ENCODE results near the gene RUBCNL.
"Not testable (repeated sequence)": the region's sequence is repeated elsewhere in the genome, so short reads cannot be mapped to it uniquely, and the experiment has no call there.

Gene RUBCNL

GRCh38 chr13:46377554-46377953, 9.5 kb downstream of the RUBCNL start:
- Histone ChIP-seq H3K79me2 (ENCODE audit: control insufficient read depth, low read length) (peaks cover 88% of the 10 kb centered on the region), H3K4me3 (ENCODE audit: low read length) (peak overlapping the region; percentile 61)
- TF ChIP-seq EZH2phosphoT487 (IDR thresholded peaks at IDR 0.05; ENCODE audit: borderline replicate concordance, low read length): no peak
- TF ChIP-seq, protein P1, sequence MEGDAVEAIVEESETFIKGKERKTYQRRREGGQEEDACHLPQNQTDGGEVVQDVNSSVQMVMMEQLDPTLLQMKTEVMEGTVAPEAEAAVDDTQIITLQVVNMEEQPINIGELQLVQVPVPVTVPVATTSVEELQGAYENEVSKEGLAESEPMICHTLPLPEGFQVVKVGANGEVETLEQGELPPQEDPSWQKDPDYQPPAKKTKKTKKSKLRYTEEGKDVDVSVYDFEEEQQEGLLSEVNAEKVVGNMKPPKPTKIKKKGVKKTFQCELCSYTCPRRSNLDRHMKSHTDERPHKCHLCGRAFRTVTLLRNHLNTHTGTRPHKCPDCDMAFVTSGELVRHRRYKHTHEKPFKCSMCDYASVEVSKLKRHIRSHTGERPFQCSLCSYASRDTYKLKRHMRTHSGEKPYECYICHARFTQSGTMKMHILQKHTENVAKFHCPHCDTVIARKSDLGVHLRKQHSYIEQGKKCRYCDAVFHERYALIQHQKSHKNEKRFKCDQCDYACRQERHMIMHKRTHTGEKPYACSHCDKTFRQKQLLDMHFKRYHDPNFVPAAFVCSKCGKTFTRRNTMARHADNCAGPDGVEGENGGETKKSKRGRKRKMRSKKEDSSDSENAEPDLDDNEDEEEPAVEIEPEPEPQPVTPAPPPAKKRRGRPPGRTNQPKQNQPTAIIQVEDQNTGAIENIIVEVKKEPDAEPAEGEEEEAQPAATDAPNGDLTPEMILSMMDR (IDR thresholded peaks at IDR 0.05; ENCODE audit: low read depth, low read length, poor library complexity, severe bottlenecking): no peak

GRCh38 chr13:46374710-46375109, 12.3 kb downstream of the RUBCNL start:
- Histone ChIP-seq H3K4me1 (ENCODE audit: control insufficient read depth, low read length) (peaks cover 100% of the 10 kb centered on the region), H3F3A (ENCODE audit: control insufficient read depth, insufficient read depth) (peaks cover 36% of the 10 kb centered on the region), H3K4me3 (ENCODE audit: low read length) (peak overlapping the region; percentile 59), H3K9me3 (ENCODE audit: control insufficient read depth, insufficient read depth, low read length) (no peaks in the 10 kb centered on the region), H3K27ac (ENCODE audit: low read depth, low read length) (peak overlapping the region; percentile 95), H3K27me3 (ENCODE audit: control insufficient read depth, low read length) (no peaks in the 10 kb centered on the region), H3K9me2 (replicated peaks; ENCODE audit: control insufficient read depth, low read length) (no peaks in the 10 kb centered on the region), H3K36me3 (ENCODE audit: control insufficient read depth, low read length) (peaks cover 92% of the 10 kb centered on the region), H3K79me2 (ENCODE audit: control insufficient read depth, low read length) (peaks cover 92% of the 10 kb centered on the region), H3K4me2 (ENCODE audit: low read length) (peak overlapping the region; percentile 82), H4K20me1 (ENCODE audit: control insufficient read depth, insufficient read depth, low read depth, low read length) (no peaks in the 10 kb centered on the region)
- no peak for TF ChIP-seq EZH2phosphoT487 (IDR thresholded peaks at IDR 0.05; ENCODE audit: borderline replicate concordance, low read length)
- TF ChIP-seq, protein P1 (IDR thresholded peaks at IDR 0.05; ENCODE audit: low read depth, low read length, poor library complexity, severe bottlenecking): no peak

More at GRCh38 chr13:46377554-46377953, 9.5 kb downstream of the RUBCNL start:
- peak overlapping the region; percentile 95 for H3K27ac ChIP-seq (ENCODE audit: low read depth, low read length)
- no peaks in the 10 kb centered on the region for H4K20me1 ChIP-seq (ENCODE audit: control insufficient read depth, insufficient read depth, low read depth, low read length)
- H3K4me2 ChIP-seq (ENCODE audit: low read length): peak overlapping the region; percentile 82
- H3K9me3 ChIP-seq (ENCODE audit: control insufficient read depth, insufficient read depth, low read length): no peaks in the 10 kb centered on the region
- H3K4me1 ChIP-seq (ENCODE audit: control insufficient read depth, low read length): peaks cover 100% of the 10 kb centered on the region
- H3K36me3 ChIP-seq (ENCODE audit: control insufficient read depth, low read length): peaks cover 87% of the 10 kb centered on the region
- H3F3A ChIP-seq (ENCODE audit: control insufficient read depth, insufficient read depth): peaks cover 40% of the 10 kb centered on the region
- no peaks in the 10 kb centered on the region for H3K27me3 ChIP-seq (ENCODE audit: control insufficient read depth, low read length)
- H3K9me2 ChIP-seq (replicated peaks; ENCODE audit: control insufficient read depth, low read length): no peaks in the 10 kb centered on the region

GRCh38 chr13:46373623-46374022, 13.4 kb downstream of the RUBCNL start:
- H3K4me1 ChIP-seq (ENCODE audit: control insufficient read depth, low read length): peaks cover 97% of the 10 kb centered on the region
- peak overlapping the region; percentile 82 for H3K4me2 ChIP-seq (ENCODE audit: low read length)
- no peaks in the 10 kb centered on the region for H3K9me2 ChIP-seq (replicated peaks; ENCODE audit: control insufficient read depth, low read length)
- peak overlapping the region; percentile 59 for H3K4me3 ChIP-seq (ENCODE audit: low read length)
- H3K36me3 ChIP-seq (ENCODE audit: control insufficient read depth, low read length): peaks cover 94% of the 10 kb centered on the region
- no peaks in the 10 kb centered on the region for H3K9me3 ChIP-seq (ENCODE audit: control insufficient read depth, insufficient read depth, low read length)
- peaks cover 30% of the 10 kb centered on the region for H3F3A ChIP-seq (ENCODE audit: control insufficient read depth, insufficient read depth)
- TF ChIP-seq, protein P1 (IDR thresholded peaks at IDR 0.05; ENCODE audit: low read depth, low read length, poor library complexity, severe bottlenecking): no peak
- H3K27me3 ChIP-seq (ENCODE audit: control insufficient read depth, low read length): no peaks in the 10 kb centered on the region
- H3K27ac ChIP-seq (ENCODE audit: low read depth, low read length): peak overlapping the region; percentile 95
- no peaks in the 10 kb centered on the region for H4K20me1 ChIP-seq (ENCODE audit: control insufficient read depth, insufficient read depth, low read depth, low read length)
- peaks cover 92% of the 10 kb centered on the region for H3K79me2 ChIP-seq (ENCODE audit: control insufficient read depth, low read length)

GRCh38 chr13:46372938-46373337, 14.1 kb downstream of the RUBCNL start:
- H3K79me2 ChIP-seq (ENCODE audit: control insufficient read depth, low read length): peaks cover 92% of the 10 kb centered on the region
- not testable (repeated sequence) for H3K9me2 ChIP-seq (replicated peaks; ENCODE audit: control insufficient read depth, low read length); H3K9me3 ChIP-seq (ENCODE audit: control insufficient read depth, insufficient read depth, low read length); H4K20me1 ChIP-seq (ENCODE audit: control insufficient read depth, insufficient read depth, low read depth, low read length); H3K27me3 ChIP-seq (ENCODE audit: control insufficient read depth, low read length)
- peaks cover 94% of the 10 kb centered on the region for H3K36me3 ChIP-seq (ENCODE audit: control insufficient read depth, low read length)
- H3F3A ChIP-seq (ENCODE audit: control insufficient read depth, insufficient read depth): peaks cover 23% of the 10 kb centered on the region
- peak overlapping the region; percentile 95 for H3K27ac ChIP-seq (ENCODE audit: low read depth, low read length)
- H3K4me1 ChIP-seq (ENCODE audit: control insufficient read depth, low read length): peaks cover 91% of the 10 kb centered on the region
- peak overlapping the region; percentile 59 for H3K4me3 ChIP-seq (ENCODE audit: low read length)
- H3K4me2 ChIP-seq (ENCODE audit: low read length): peak overlapping the region; percentile 82
